K562 (cell line): ENCODE measurements around the gene CCNJL.

Experiments
- BHLHE40 ChIP-seq: IDR thresholded peaks from 2 replicates; pipeline ENCODE4 v1.6.1; 2011; ENCODE audit warnings: low read length, improper control_type of control experiment
- FOXJ3 ChIP-seq: sonication (generic); formaldehyde crosslinking; IDR thresholded peaks from 2 replicates; pipeline ENCODE4 v1.4.0; 2020; ENCODE audit warnings: mild to moderate bottlenecking, missing genetic modification reagents
- TAF1 ChIP-seq: IDR thresholded peaks from 2 replicates; pipeline ENCODE4 v1.6.1; 2011; ENCODE audit warnings: mild to moderate bottlenecking, low read length, moderate library complexity; ENCODE audit not compliant: insufficient read depth, control insufficient read depth, severe bottlenecking; ENCODE audit errors: extremely low read depth
- TF ChIP-seq, protein P1 (sequence below): sonication (generic); formaldehyde crosslinking; IDR thresholded peaks from 2 replicates; pipeline ENCODE4 v1.9.0; 2022; ENCODE audit warnings: mild to moderate bottlenecking, missing genetic modification reagents

GRCh38 chr5:160326981-160327380 lies 14.6 kb upstream of the CCNJL start:
- TF ChIP-seq TAF1: no peak
- TF ChIP-seq, protein P1, sequence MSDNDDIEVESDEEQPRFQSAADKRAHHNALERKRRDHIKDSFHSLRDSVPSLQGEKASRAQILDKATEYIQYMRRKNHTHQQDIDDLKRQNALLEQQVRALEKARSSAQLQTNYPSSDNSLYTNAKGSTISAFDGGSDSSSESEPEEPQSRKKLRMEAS: no peak
- no peak for TF ChIP-seq BHLHE40
- no peak for TF ChIP-seq FOXJ3 (CRISPR knock-in tag)
